AG10803 (cell line): ENCODE results near the gene COL1A2.

ENCODE experiments used
- DNase-seq: peaks from one replicate; pipeline ENCODE4 v3.0.0; 2010; ENCODE audit warnings: low read depth
- H3K4me3 ChIP-seq: 2 replicates; pipeline ENCODE4 v1.5.1; 2011; ENCODE audit warnings: mild to moderate bottlenecking, low read length, control low read depth
- CTCF ChIP-seq: conservative IDR thresholded peaks from 2 replicates; pipeline ENCODE4 v1.5.1; 2011; ENCODE audit warnings: mild to moderate bottlenecking, low read length, control low read depth, inconsistent platforms

The COL1A2 gene

GRCh38 chr7:94436018-94436604, 41.4 kb downstream of the COL1A2 start:
- DNase-seq, result peak; percentile 75
- TF ChIP-seq CTCF, result peak; percentile 88
- H3K4me3 ChIP-seq, result no peak overlapping the region

GRCh38 chr7:94436700-94437099, 42.0 kb downstream of the COL1A2 start:
- TF ChIP-seq CTCF, result no peak
- DNase-seq, result no peak
- H3K4me3 ChIP-seq, result no peak overlapping the region

- TF ChIP-seq CTCF, result no peak
- H3K4me3 ChIP-seq, result no peak overlapping the region
- peak; percentile 61 for DNase-seq
Observed at GRCh38 chr7:94439893-94440381, 45.2 kb downstream of the COL1A2 start.

GRCh38 chr7:94440451-94441039, 45.9 kb downstream of the COL1A2 start:
- peak; percentile 26 for DNase-seq
- H3K4me3 ChIP-seq, result no peak overlapping the region
- TF ChIP-seq CTCF, result no peak

- no peak for DNase-seq
- H3K4me3 ChIP-seq, result no peak overlapping the region
- no peak for TF ChIP-seq CTCF
Observed at GRCh38 chr7:94441138-94441537, 46.4 kb downstream of the COL1A2 start.

GRCh38 chr7:94442639-94443038, 47.9 kb downstream of the COL1A2 start:
- H3K4me3 ChIP-seq, result no peak overlapping the region
- TF ChIP-seq CTCF, result no peak
- no peak for DNase-seq

GRCh38 chr7:94444813-94445212, 50.1 kb downstream of the COL1A2 start:
- TF ChIP-seq CTCF, result no peak
- H3K4me3 ChIP-seq, result no peak overlapping the region
- no peak for DNase-seq
